ENCODE results near the gene ABRAXAS1. TPM values are rescaled to one million over a fixed set of nuclear protein-coding genes. Genes with fewer than 3 reads are reported as not detected.

ABRAXAS1 gene
- total and polyA plus RNA-seq, 4 donors = 0.96 to 7.8 (median 1.3) TPM

DNA sequence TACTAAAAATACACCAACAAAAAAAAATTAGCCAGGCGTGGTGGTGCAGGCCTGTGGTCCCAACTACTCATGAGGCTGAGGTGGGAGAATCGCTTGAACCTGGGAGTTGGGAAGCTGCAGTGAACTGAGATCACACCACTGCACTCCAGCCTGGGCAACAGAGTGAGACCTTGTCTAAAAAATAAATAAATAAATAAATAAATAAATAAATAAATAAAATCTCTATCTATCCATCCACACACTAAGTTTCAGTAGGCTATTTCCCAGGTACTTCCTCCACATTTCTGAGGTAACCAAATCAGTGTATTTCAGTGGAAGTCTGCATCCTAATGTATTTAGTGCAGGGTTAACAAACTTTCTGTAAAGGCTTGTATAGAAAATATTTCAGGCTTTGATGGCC, 10.9 kb downstream of the ABRAXAS1 start:
- no peaks in the 10 kb centered on the region for H3K9me3 ChIP-seq (ENCODE audit: control insufficient read depth in 4 of 4, low read length in 3 of 4)
- peaks cover 0 to 6% (median under 1%) of the 10 kb centered on the region in 4 donors for H3K36me3 ChIP-seq (ENCODE audit: control insufficient read depth in 4 of 4, insufficient read depth in 3 of 4, low read depth in 1 of 4, low read length in 3 of 4)
- TF ChIP-seq FOXA2 (IDR thresholded peaks at IDR 0.05) = no peak
- no peak for TF ChIP-seq JUND (IDR thresholded peaks at IDR 0.05)
- no peak for TF ChIP-seq GABPA (IDR thresholded peaks at IDR 0.05 in 1 of 2, conservative IDR thresholded peaks at IDR 0.05 in 1 of 2)
- no peak for TF ChIP-seq FOXA1 (IDR thresholded peaks at IDR 0.05)
- TF ChIP-seq NR2F2 (IDR thresholded peaks at IDR 0.05) = no peak
- TF ChIP-seq HNF4G (IDR thresholded peaks at IDR 0.05) = no peak
- no peak for TF ChIP-seq HNF4A (conservative IDR thresholded peaks at IDR 0.05)
- no peaks in the 10 kb centered on the region for H3K4me1 ChIP-seq (ENCODE audit: control insufficient read depth in 4 of 4, insufficient read depth in 4 of 4, low read length in 3 of 4)
- DNase-seq (ENCODE audit: low spot score) = no peak
- H3K27me3 ChIP-seq (ENCODE audit: control insufficient read depth in 4 of 4, insufficient read depth in 4 of 4, low read length in 3 of 4) = no peaks in the 10 kb centered on the region
- H3K9ac ChIP-seq (ENCODE audit: low read depth in 1 of 2, low read length in 2 of 2) = no peak overlapping the region
- no peak overlapping the region for H3K27ac ChIP-seq (ENCODE audit: low read depth in 1 of 2, low read length in 2 of 2)
- 97% methylated on average over 2 of the region's 2 CpGs for WGBS
- H3K4me3 ChIP-seq (ENCODE audit: low read depth in 1 of 3, low read length in 3 of 3) = no peak overlapping the region

DNA sequence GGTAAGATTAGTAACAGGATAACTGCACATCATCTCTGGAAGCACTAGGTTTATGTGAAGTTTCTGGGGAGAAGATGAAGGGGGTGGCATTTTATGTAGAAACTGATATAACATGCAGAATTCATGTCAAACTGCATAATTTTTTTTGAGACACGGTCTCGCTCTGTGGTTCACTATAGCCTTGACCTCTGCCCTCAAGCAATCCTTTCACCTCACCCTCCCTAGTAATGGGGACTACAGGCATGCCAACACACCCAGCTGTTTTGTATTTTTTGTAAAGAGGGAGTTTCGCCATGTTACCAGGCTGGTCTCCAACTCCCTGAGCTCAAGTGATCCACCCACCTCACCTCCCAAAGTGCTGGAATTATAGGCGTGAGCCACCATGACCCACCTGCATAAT, 11.5 kb downstream of the ABRAXAS1 start:
- H3K4me3 ChIP-seq (ENCODE audit: low read depth in 1 of 3, low read length in 3 of 3) = no peak overlapping the region
- no peak overlapping the region for H3K27ac ChIP-seq (ENCODE audit: low read depth in 1 of 2, low read length in 2 of 2)
- H3K27me3 ChIP-seq (ENCODE audit: control insufficient read depth in 4 of 4, insufficient read depth in 4 of 4, low read length in 3 of 4) = no peaks in the 10 kb centered on the region
- TF ChIP-seq RXRA (IDR thresholded peaks at IDR 0.05) = no peak
- no peak for TF ChIP-seq SP1 (IDR thresholded peaks at IDR 0.05)
- TF ChIP-seq HNF4G (IDR thresholded peaks at IDR 0.05) = no peak
- TF ChIP-seq, protein P1, sequence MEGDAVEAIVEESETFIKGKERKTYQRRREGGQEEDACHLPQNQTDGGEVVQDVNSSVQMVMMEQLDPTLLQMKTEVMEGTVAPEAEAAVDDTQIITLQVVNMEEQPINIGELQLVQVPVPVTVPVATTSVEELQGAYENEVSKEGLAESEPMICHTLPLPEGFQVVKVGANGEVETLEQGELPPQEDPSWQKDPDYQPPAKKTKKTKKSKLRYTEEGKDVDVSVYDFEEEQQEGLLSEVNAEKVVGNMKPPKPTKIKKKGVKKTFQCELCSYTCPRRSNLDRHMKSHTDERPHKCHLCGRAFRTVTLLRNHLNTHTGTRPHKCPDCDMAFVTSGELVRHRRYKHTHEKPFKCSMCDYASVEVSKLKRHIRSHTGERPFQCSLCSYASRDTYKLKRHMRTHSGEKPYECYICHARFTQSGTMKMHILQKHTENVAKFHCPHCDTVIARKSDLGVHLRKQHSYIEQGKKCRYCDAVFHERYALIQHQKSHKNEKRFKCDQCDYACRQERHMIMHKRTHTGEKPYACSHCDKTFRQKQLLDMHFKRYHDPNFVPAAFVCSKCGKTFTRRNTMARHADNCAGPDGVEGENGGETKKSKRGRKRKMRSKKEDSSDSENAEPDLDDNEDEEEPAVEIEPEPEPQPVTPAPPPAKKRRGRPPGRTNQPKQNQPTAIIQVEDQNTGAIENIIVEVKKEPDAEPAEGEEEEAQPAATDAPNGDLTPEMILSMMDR (IDR thresholded peaks at IDR 0.05; ENCODE audit: low read depth, low read length, missing input control) = no peak
- TF ChIP-seq, protein P2, sequence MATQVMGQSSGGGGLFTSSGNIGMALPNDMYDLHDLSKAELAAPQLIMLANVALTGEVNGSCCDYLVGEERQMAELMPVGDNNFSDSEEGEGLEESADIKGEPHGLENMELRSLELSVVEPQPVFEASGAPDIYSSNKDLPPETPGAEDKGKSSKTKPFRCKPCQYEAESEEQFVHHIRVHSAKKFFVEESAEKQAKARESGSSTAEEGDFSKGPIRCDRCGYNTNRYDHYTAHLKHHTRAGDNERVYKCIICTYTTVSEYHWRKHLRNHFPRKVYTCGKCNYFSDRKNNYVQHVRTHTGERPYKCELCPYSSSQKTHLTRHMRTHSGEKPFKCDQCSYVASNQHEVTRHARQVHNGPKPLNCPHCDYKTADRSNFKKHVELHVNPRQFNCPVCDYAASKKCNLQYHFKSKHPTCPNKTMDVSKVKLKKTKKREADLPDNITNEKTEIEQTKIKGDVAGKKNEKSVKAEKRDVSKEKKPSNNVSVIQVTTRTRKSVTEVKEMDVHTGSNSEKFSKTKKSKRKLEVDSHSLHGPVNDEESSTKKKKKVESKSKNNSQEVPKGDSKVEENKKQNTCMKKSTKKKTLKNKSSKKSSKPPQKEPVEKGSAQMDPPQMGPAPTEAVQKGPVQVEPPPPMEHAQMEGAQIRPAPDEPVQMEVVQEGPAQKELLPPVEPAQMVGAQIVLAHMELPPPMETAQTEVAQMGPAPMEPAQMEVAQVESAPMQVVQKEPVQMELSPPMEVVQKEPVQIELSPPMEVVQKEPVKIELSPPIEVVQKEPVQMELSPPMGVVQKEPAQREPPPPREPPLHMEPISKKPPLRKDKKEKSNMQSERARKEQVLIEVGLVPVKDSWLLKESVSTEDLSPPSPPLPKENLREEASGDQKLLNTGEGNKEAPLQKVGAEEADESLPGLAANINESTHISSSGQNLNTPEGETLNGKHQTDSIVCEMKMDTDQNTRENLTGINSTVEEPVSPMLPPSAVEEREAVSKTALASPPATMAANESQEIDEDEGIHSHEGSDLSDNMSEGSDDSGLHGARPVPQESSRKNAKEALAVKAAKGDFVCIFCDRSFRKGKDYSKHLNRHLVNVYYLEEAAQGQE (IDR thresholded peaks at IDR 0.05) = no peak
- TF ChIP-seq RAD21 (IDR thresholded peaks at IDR 0.05) = no peak
- no peak for TF ChIP-seq YY1 (IDR thresholded peaks at IDR 0.05)
- no peak for TF ChIP-seq TAF1 (conservative IDR thresholded peaks at IDR 0.05)
- DNase-seq (ENCODE audit: low spot score) = no peak
- peaks cover 0 to 6% (median under 1%) of the 10 kb centered on the region in 4 donors for H3K36me3 ChIP-seq (ENCODE audit: control insufficient read depth in 4 of 4, insufficient read depth in 3 of 4, low read depth in 1 of 4, low read length in 3 of 4)
- H3K9ac ChIP-seq (ENCODE audit: low read depth in 1 of 2, low read length in 2 of 2) = no peak overlapping the region
- no peaks in the 10 kb centered on the region for H3K9me3 ChIP-seq (ENCODE audit: control insufficient read depth in 4 of 4, low read length in 3 of 4)
- WGBS = 91% methylated on average over 4 of the region's 4 CpGs
- H3K4me1 ChIP-seq (ENCODE audit: control insufficient read depth in 4 of 4, insufficient read depth in 4 of 4, low read length in 3 of 4) = no peaks in the 10 kb centered on the region

DNA sequence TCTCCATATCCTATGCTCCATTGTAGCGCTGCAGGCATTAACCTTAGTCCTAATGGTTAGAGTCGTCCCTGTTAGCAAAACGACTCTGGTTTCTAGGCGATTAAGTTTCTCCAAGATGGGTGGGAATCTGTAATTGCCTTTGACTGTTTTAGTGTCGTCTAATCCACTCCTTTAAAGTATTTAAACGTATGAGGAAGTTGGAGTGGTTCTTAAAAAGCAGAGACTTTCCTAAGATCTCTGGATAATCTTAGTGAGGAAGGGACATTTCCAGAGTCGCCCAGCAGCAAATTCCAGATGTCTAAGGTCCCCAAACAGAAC, 28.8 kb downstream of the ABRAXAS1 start:
- Histone ChIP-seq H3K4me1 (ENCODE audit: control insufficient read depth in 4 of 4, insufficient read depth in 4 of 4, low read length in 3 of 4) (peaks cover 8 to 25% (median 17%) of the 10 kb centered on the region in 4 donors), H3K36me3 (ENCODE audit: control insufficient read depth in 4 of 4, insufficient read depth in 3 of 4, low read depth in 1 of 4, low read length in 3 of 4) (peaks cover 5 to 31% (median 18%) of the 10 kb centered on the region in 4 donors), H3K4me3 (ENCODE audit: low read depth in 1 of 3, low read length in 3 of 3) (peak overlapping the region; percentile 59 to 86 (median 77)), H3K9ac (ENCODE audit: low read depth in 1 of 2, low read length in 2 of 2) (peak overlapping the region; percentile 70 to 96), H3K9me3 (ENCODE audit: control insufficient read depth in 4 of 4, low read length in 3 of 4) (no peaks in the 10 kb centered on the region), H3K27me3 (ENCODE audit: control insufficient read depth in 4 of 4, insufficient read depth in 4 of 4, low read length in 3 of 4) (no peaks in the 10 kb centered on the region), H3K27ac (ENCODE audit: low read depth in 1 of 2, low read length in 2 of 2) (peak overlapping the region; percentile 95 to 96)
- TF ChIP-seq GABPA (IDR thresholded peaks at IDR 0.05 in 1 of 2, conservative IDR thresholded peaks at IDR 0.05 in 1 of 2) (peak in 1 of 2 donors; percentile 72), FOXA1 (IDR thresholded peaks at IDR 0.05) (no peak), TAF1 (conservative IDR thresholded peaks at IDR 0.05) (peak; percentile 62)
- no peak for DNase-seq (ENCODE audit: low spot score)
- 0% methylated on average over 7 of the region's 7 CpGs for WGBS
